Fibroblast of skin of left quadriceps (primary cell): ENCODE data around the gene WWTR1.

Source experiments
- DNase-seq, 2 experiments: peaks; one replicate each; pipeline ENCODE4 v3.0.0-alpha.2; 2013; ENCODE audit warnings: low read depth in 2 of 2

The WWTR1 gene

DNA sequence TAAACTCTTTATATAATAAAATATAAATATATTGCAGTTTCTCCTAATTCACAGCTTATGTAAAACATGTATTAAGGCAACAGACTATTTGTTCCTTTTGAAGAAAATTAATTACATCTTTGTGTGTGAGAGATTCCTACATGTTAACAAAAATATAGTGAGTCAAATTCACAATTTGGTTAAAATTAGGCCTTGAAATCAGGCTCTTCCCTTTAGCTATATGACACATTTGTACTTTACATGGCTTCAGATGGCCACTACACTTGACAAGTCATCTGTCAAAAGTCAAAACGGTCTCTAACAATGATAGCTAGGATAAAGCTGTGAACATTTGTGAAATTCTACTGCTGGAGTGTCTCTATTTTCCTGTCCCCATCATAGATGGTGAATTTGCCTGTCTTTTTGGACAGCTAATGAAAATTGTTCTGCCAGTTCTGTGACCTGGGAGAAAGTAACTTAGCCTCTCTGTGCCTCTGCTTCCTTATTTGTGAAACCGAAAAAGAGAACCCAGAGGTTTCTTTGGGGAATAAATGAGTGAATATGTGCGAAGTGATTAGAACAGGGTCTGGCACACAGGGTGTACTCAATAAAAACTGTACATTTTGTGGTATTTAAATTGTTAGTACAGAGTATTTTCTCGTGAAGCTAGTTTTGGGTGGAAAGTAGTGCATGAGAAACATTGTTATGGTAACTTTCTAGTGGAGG, 159.7 kb downstream of the WWTR1 start:
- no peak for DNase-seq

DNA sequence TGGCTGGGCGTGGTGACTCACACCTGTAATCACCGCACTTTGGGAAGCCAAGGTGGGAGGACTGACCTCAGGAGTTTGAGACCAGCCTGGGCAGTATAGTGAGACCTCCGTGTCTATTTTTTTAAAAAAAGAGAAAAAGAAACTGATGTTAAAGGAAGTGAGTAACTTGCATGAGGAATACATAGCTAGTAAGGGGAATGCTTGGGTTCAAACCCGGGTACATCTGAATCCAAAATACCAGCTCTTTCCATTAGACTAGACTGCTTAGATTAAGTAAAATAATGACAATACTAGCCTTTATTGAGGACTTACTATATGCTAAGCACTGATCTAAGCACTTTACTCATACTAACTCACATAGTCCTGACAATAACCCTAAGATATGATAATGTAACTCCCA, 160.9 kb downstream of the WWTR1 start:
- DNase-seq: no peak

DNA sequence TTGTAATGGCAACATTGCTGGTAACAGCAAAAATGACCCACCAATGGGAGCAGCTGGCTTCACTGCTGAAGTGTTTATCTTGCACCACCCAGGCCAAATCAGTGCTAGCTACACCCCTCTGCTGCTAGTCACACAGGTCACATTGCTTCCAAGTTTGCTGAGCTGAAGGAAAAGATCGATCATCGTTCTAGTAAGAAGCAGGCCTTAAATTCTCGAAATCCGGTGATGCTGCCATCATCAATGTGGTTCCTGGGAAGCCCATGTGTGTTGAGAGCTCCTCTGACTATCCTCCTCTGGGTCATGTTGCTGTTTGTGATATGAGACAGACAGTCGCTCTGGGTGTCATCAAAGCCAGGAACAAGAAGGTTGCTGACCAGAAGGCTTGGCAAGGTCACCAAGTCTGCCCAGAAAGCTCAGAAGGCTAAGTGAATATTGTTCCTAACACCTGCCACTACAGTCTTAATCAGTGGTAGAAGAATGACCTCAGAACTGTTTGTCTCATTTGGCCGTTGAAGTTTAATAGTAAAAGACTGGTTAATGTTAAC, 162.2 kb downstream of the WWTR1 start:
- no peak for DNase-seq

DNA sequence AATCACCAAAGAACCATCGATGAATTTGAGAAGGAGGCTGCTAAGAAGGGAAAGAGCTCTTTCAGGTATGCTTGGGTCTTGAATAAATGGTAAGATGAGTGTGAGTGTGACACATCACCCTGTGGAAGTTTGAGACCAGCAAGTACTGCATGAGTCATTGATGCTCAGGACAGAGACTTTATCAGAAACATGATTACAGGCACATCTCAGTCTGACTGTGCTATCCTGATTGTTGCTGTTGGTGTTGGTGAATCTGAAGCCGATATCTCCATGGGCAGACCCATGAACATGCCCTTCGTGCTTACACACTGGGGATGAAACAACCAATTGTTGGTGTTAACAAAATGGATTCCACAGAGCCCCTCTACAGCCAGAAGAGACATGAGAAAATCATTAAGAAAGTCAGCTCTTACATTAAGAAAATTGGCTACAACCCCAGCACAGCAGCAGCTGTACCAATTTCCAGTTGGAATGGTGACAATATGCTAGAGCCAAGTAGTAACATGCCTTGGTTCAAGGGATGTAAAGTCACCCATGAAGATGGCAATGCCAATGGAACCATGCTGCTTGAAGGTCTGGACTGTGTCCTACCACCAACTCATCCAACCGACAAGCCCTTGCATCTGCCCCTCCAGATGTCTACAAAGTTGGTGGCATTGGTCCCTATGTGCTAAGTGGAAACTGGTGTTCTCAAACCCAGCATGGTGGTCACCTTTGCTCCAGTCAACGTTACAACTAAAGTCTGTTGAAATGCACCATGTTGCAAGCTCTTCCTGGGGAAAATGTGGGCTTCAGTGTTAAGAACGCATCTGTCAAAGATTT, 162.9 kb downstream of the WWTR1 start:
- no peak for DNase-seq

DNA sequence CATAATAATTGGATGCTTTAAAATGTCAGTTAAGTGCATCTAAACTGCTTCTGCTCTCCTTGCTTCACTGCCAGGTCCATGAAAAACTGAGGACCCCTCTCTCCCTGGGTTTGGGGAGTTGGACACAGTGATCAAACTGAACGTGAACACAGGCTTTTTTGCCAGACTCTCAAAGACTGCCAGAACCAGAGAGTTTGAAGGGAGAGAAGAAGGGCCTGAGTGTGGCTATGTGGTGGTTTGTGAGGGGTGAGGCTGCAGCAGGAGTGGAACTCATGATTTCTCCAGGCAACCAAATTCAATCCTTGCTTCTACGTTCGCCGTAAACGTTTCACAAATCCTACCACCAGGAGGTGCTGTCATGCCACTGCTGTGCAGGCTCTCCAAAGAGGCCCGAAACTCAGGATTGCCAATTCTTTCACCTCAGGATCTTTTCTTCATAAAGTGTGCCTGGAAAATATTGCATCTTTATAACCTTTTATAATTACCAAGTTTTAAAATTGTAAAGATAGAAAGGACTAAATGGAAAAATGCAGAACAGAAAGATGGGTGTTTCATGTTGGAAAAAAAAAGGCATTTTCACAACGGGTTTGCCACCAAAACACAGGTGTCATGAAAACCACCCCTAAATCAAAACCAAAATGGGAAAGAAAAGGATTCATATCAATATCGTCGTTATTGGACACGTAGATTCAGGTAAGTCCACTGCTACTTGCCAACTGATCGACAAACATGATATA, 163.6 kb downstream of the WWTR1 start:
- DNase-seq: no peak

DNA sequence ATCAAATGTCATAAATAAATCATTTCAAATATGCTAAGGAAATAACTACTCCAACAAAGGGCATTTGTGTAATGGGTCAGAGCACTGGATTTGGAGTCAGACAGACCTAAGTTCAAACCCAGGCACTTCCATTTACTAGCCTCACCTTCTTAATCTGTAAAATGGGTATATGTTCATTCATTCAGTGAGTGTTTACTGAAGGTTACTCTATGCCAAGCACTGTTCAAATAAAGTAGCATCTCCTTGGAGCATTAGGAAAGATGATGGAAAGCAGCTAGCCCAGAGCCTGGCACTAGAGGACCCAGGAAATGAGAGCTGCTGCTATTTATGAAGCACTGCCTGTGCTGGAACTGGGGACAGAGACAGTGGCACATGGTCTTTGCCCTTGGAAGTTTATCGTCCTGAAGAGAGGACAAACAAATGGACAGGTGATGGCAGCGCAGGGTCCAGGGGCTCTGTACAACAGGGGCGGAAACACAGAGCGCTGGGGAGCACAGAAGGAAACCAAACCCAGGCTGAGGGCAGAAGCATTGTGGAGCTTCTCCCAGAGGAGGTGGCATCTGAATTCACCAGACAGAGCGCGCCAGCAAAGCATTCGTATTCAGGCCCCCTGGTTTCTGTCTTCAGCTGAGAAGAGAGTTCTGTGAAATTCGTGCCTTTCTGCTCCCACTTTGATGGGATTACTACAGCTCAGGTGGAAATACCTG, 164.4 kb downstream of the WWTR1 start:
- DNase-seq: no peak

DNA sequence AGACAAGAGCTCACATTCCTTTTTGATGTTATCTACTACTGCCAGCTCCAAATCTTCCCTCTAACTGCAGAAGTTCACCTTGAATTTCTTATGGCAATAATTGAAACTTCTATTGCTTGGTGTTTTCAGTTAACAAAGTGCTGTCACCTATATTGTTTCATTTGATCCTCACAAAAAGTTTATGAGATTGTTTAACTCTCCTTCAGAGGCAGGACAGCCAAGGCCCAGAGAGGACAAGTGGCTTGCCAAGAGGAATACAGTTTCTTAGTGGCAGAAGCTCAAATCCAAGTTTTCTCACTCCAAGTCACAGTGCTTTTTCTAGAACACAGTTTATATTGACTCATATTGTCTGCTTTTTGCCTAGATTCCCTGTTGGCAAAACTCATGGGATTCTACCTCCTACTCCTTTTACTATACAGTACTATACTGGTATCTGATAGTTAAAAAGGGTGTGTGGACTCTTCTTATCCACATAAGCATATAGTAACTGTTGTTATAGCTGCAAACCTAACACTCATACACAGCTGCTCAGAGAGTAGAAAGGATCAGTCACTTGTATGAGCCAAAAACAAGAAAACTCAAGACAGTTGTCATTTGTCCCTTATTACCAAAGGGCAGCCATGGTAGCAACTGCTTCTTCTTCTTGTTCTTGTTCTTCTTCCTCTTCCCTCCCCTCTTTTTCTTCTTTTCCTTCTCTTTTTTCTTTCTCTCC, 167.4 kb downstream of the WWTR1 start:
- DNase-seq: no peak

DNA sequence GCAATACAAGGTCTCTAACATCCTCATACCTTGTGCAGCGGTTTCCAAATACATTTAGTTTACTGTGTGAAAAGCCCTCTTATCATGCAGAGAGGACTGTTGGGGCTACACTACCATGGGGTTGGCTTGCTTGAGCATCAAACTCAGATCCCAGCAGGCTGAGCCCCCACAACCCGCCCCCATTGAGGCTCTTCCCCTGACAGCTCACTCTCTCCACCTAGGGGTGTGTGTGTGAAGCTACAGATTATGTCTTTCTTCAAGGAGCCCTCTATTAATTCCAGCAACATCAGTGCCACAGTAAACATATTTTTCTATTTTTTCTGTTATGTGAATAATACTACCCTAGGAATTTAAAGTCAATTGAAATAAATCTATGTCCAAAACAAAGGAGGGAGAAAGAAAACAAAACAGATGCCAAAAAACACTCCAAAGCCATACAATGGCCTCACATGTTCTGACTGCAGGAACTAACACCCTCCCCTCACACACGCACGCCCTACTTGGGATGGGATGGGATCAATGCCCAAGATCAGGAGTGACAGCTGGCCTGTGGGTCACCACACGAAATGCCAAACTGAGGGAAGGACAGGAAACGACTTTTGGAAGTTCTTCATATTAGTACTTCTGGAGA, 168.7 kb downstream of the WWTR1 start:
- DNase-seq: no peak

DNA sequence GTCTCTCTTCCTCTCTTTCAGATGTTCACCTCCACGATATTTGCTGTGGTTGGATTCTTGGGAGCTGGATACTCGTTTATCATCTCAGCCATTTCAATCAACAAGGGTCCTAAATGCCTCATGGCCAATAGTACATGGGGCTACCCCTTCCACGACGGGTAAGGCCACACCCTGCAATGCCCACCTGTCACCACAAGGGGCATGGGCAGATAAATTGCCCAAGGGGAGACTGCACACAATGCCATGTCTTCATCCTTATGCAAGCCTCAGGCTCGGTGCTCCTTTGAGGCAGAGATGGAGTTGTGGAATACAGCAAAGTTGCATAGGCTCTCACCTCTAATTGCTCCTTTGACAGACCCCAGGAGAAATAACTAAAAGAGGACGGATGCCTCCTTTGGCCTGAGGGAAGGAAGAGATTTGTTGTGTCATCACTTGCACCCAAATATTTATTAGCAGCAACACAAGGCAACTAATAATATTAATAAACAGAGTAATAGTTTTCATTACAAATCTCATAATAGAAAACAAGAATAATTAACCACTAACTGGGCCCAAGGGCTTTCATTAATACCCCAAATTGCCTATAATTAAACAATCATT, 170.1 kb downstream of the WWTR1 start:
- no peak for DNase-seq

DNA sequence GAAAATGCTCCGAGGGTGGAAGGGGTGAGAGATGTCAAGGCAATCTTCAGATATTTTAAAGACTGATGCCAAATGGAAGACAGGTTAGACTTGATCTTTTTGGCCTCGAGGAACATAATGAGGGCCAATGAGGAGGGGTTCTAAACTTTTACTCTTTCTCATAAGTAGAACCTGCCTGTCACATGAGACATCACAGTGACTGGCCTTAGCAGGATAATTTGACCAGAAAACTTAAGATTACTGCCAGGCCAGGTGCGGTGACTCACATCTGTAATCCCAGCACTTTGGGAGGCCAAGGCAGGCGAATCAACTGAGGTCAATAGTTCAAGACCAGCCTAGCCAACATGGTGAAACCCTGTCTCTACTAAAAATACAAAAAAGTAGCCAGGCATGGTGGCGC, 171.1 kb downstream of the WWTR1 start:
- DNase-seq: no peak

DNA sequence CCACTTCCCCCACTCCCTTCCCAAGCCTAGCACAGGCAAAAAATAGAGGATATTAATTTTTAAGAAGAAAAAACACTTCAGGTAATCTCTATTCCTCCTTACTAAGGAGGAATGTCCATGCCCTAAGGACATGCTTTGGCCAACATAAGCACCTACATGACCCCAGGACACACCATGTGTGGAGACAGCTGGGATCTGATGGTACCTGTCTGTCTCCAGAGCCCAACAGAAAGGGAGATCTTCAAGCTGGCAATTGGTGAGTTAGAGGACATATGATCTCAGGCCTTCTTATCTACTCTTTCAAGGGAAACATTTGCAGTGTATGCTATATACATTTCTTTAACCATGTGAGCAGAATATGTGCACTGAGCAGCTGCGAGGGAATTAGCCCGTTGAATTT, 176.3 kb downstream of the WWTR1 start:
- DNase-seq: no peak

DNA sequence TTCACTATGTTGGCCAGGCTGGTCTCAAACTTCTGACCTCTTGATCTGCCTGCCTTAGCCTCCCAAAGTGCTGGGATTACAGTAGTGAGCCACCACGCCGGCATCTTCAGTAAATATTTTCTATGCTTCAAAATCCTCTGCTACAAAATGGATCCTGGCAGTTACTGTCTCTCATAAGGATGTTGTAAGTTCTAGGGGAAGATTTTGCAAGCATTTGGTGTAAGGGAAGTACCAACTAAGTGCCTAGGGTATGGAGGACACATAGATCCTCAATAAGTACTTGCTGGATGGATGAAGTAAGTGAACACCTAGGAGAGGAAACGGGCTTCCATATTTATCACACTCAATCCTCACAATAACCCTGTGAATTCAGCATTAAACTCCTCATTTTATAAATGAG, 176.8 kb downstream of the WWTR1 start:
- no peak for DNase-seq

DNA sequence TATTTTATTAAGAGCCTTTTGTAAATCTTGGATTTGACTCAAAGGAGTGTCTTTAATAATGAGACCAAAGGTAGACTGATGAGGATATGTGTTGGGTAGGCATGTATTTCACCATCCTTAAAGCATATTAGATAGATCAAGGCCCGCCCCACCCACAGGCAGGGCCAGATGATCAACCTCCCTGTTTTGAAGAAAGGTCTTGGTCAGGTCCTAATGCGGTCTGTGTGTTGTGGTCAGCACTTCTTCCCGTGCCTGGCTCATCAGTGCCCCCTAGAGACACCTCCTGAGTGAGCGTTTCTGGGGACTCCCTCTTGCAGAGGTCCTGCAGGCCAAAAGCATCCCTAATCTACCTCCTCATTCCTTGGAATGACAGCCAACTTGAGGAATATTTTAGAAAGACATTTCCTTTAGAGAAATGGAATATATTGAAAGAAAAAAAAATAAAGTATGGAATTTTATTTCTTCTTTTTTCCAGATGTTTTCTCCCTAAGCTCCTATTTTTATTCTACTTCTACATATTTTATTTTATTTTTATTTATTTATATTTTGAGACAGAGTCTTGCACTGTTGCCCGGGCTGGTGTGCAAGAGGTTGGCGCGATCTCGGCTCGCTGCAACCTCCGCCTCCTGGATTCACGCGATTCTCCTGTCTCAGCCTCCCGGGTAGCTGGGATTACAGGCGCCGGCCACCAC, 177.4 kb downstream of the WWTR1 start:
- peak; percentile 54 to 62 for DNase-seq

DNA sequence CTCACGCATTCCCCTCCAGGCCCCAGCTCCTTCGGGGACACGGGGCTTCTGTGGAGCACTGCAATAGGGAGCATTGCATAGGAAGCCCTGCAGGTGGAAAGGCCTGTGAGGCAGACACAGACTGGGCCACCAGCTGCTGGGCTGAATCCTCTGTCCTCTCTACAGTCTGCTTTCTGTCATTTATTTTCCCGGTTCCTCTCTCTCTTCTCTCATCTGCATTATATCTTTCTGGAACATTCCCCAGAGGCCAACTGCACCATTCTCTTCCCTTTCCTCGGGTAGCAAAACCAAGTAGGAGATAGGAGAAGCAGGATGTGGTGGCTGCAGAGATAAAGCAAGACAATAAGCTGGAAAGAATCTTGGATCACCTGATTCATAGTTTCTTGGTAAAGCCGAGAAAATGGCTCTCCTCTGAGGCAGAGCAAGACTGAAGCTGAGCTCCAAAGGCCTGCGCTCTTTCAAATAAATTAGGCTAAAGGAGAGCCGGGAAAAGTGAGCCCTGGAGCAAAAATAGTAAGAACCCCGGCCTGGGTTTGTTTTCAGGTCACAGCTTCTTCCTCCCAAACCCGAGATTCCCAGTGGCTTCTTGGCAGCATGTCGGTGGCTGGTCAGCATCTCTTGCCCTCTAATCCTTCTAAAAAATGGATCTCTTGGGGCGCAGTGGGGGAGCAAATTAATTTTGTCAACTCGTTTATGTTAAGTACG, 178.1 kb downstream of the WWTR1 start:
- no peak for DNase-seq

DNA sequence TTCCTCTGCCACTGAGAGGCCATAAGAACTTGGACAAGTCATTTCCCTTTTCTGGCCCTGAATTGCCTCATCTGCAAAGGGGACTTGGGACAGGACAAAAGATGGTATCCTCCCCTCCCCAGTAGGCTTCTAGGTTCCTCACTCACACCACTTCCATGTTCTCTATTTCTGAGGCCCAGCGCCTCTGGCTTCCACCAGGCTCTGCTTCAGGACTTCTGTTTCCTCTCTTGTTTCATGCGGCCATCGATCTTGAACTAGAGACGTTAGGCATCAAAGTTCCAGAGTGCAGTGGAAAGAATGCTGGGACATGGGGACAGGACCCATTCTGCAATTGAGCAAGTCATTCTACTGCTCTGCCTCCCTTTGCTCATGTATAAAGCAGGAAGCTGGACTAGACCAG, 181.6 kb downstream of the WWTR1 start:
- DNase-seq: no peak

DNA sequence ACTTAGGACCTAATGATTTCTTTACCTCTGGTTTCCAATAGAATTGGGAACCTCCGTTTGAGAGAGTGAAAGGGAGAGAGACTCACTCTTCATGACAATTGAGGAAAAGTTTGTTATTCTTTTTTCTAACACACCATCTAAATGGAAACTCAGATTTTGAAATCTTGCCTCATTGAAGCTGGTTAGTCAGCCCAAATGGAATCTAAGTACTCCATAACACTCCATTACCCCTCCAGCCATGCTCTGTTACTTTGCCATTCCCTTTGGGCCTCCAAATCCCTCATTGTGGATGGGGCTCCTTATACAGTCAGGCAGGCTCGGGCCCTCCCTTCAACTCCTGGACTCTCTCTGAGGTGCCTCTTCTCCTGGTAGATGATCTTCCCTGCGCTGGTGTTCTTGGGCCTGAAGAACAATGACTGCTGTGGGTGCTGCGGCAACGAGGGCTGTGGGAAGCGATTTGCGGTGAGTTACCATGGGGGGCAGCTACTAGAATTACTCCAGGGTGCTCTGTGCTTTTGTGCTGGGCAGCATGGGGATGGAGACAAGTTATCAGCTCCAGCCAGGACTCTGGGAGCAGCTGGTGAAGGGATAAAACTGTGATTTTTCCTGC, 182.3 kb downstream of the WWTR1 start:
- DNase-seq: no peak

DNA sequence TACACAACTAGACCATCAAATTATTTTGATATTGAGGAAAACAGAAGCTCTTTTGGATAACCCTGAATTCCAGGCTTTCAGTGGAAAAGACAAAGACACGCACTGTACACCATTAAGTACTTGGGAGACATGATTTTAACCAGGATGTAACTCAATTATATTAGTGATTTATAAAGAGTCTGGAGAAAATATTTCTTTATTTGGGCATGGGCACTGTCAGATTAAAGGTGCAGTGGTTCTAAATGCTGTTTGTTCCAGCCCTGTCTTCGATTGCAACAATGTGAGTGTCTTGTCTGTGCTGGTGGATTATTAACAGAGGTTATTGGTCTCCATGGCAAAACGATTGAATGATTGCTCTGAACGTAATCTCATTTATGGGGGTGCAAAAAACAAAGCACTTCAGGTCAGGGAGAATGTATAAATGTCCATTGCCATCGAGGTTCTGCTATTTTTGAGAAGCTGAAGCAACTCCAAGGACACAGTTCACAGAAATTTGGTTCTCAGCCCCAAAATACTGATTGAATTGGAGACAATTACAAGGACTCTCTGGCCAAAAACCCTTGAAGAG, 183.5 kb downstream of the WWTR1 start, which contains the start of gene TM4SF4:
Gene TM4SF4, plus strand, starts transcription at position 448 of the 568 bp plus-strand sequence. CDS start 181 bp downstream, outside the sequence.
- no peak for DNase-seq
